ENCODE results near the gene SSH2. TPM values are rescaled to one million over a fixed set of nuclear protein-coding genes. Genes with fewer than 3 reads are reported as not detected.

SSH2 gene
- total and polyA plus RNA-seq, 2 of the 13 experiments (the other 11 are each of a cell fraction or from before 2014, with no cell fraction given), result 6.0 to 6.4 TPM

GRCh38 chr17:29723278-29724047 lies 206.6 kb downstream of the SSH2 start:
- no peak for ATAC-seq
- Histone ChIP-seq H3K4me3 (replicated peaks in 1 of 3; ENCODE audit: insufficient read depth in 1 of 3, low read depth in 2 of 3, low read length in 3 of 3) (no peak overlapping the region), H3K79me2 (ENCODE audit: insufficient read depth, low read length) (no peaks in the 10 kb centered on the region), H2AFZ (ENCODE audit: low read length) (no peak overlapping the region), H3K27me3 (ENCODE audit: control insufficient read depth in 1 of 2, insufficient read depth in 2 of 2, low read length in 2 of 2) (no peaks in the 10 kb centered on the region; a peak in 1 of 5 replicates), H3K4me1 (ENCODE audit: insufficient read depth, low read length) (peaks cover 24% of the 10 kb centered on the region), H4K20me1 (ENCODE audit: insufficient read depth, low read length) (no peaks in the 10 kb centered on the region), H3K9ac (ENCODE audit: insufficient read depth, low read depth, low read length) (no peak overlapping the region), H3K9me3 (ENCODE audit: low read length) (0 out of 2 replicates have a peak, but pooled peaks cover under 1% of the 10 kb centered on the region), H3K27ac (ENCODE audit: extremely low read length, insufficient read depth, low read length) (no peak overlapping the region), H3K36me3 (replicated peaks in 1 of 2; ENCODE audit: control insufficient read depth in 1 of 2, insufficient read depth in 2 of 2, low read length in 2 of 2) (no peaks in the 10 kb centered on the region), H3K4me2 (ENCODE audit: low read depth, low read length) (no peak overlapping the region)
- BruUV-seq (replicated peaks), result no TSS peak
- FAIRE-seq, result no peak
- POLR2A ChIA-PET, result no interaction called here
- CTCF ChIA-PET (ENCODE audit: low intra/inter-chr PET ratio, low total read pairs), result no interaction called here
- in situ Hi-C loops (cut with HindIII; ENCODE audit: extremely low pct_ligation_motif_present, low pct_unique_long_range_greater_than_20kb) (no loop called here), intact Hi-C loops (cut with micrococcal nuclease; ENCODE audit: unreplicated experiment) (no loop called here)
- WGBS (ENCODE audit: low lambda C conversion rate), result 94% methylated on average over 2 of the region's 2 CpGs
- no peak for DNase-seq (ENCODE audit: low spot score)
- TF ChIP-seq HNF4G (IDR thresholded peaks at IDR 0.05; ENCODE audit: borderline replicate concordance, low read depth, low read length) (no peak), HNF4G (CRISPR knock-in tag; IDR thresholded peaks at IDR 0.05; ENCODE audit: borderline replicate concordance, low read depth) (no peak), ZNF263 (CRISPR knock-in tag; IDR thresholded peaks at IDR 0.05) (no peak), ZFP62 (CRISPR knock-in tag; IDR thresholded peaks at IDR 0.05) (no peak), CHCHD3 (CRISPR knock-in tag; IDR thresholded peaks at IDR 0.05) (no peak), BCLAF1 (IDR thresholded peaks at IDR 0.05) (no peak), MED13 (CRISPR knock-in tag; IDR thresholded peaks at IDR 0.05) (no peak), ZNF615 (CRISPR knock-in tag; IDR thresholded peaks at IDR 0.05; ENCODE audit: borderline replicate concordance) (no peak), ZNF124 (CRISPR knock-in tag; IDR thresholded peaks at IDR 0.05) (no peak)

All from HepG2 (cell line).